H1 (cell line): ENCODE data around the gene GTF2H1. TPM values are rescaled to one million over a fixed set of nuclear protein-coding genes. Genes with fewer than 3 reads are reported as not detected.
A peak's percentile ranks its signal among the peaks of the same experiment; 100 is the strongest.

Source experiments
- ASH2L ChIP-seq: fragments of 200-600, 300-600 bp; sonication (generic); IDR thresholded peaks from one replicate; pipeline ENCODE4 v1.7.1; 2017; ENCODE audit warnings: low read length
- ATF3 ChIP-seq: IDR thresholded peaks from 2 replicates; pipeline ENCODE4 v1.6.1; 2011; ENCODE audit warnings: low read depth, mild to moderate bottlenecking, low read length; ENCODE audit not compliant: insufficient read depth
- BRCA1 ChIP-seq: IDR thresholded peaks from 2 replicates; pipeline ENCODE4 v1.6.1; 2012; ENCODE audit warnings: low read depth, low read length, improper control_type of control experiment
- CTBP2 ChIP-seq: IDR thresholded peaks from 2 replicates; pipeline ENCODE4 v1.7.0; 2011; ENCODE audit warnings: borderline replicate concordance, mild to moderate bottlenecking, moderate library complexity, mixed read lengths, low read length; ENCODE audit not compliant: insufficient read depth, insufficient read length
- CTCF ChIP-seq, 3 experiments: IDR thresholded peaks; 1 replicate in 2 of 3; 2 replicates in 1 of 3; pipeline versions ENCODE4 v1.5.1 to v1.6.1; 2011; ENCODE audit warnings: low read length in 3 of 3, mild to moderate bottlenecking in 3 of 3, inconsistent platforms in 2 of 3, low read depth in 1 of 3, moderate library complexity in 1 of 3; ENCODE audit not compliant: insufficient read depth in 1 of 3; ENCODE audit errors: control extremely low read depth in 1 of 3
- E2F6 ChIP-seq: IDR thresholded peaks from 2 replicates; pipeline ENCODE4 v1.6.1; 2012; ENCODE audit warnings: inconsistent platforms
- EGR1 ChIP-seq: IDR thresholded peaks from 2 replicates; pipeline ENCODE4 v1.6.1; 2011; ENCODE audit warnings: low read depth, low read length, borderline replicate concordance
- EZH2 ChIP-seq: fragments of 200-600 bp; sonication (generic); IDR thresholded peaks from 2 replicates; pipeline ENCODE4 v1.7.1; 2012; ENCODE audit warnings: low read depth, mild to moderate bottlenecking, moderate library complexity, low read length, inconsistent platforms; ENCODE audit not compliant: severe bottlenecking
- GABPA ChIP-seq: IDR thresholded peaks from 2 replicates; pipeline ENCODE4 v1.6.1; 2011; ENCODE audit warnings: mild to moderate bottlenecking, low read length, moderate library complexity, borderline replicate concordance; ENCODE audit not compliant: insufficient read depth
- HDAC2 ChIP-seq, 2 experiments: fragments of 300-600 bp in 1 of 2; sonication (generic) in 1 of 2; IDR thresholded peaks; 2 replicates each; pipeline ENCODE4 v1.6.1; 2011 to 2012; ENCODE audit warnings: low read depth in 2 of 2, low read length in 2 of 2, mild to moderate bottlenecking in 2 of 2, moderate library complexity in 2 of 2, borderline replicate concordance in 1 of 2, inconsistent platforms in 1 of 2
- JUND ChIP-seq: IDR thresholded peaks from 2 replicates; pipeline ENCODE4 v1.6.1; 2011; ENCODE audit warnings: mild to moderate bottlenecking, improper control_type of control experiment, low read length
- KDM5A ChIP-seq: fragments of 200-600 bp; IDR thresholded peaks from 2 replicates; pipeline ENCODE4 v1.7.1; 2012; ENCODE audit warnings: mild to moderate bottlenecking, low read length, inconsistent platforms, mixed read lengths
- NANOG ChIP-seq: IDR thresholded peaks from 2 replicates; pipeline ENCODE4 v1.6.1; 2011; ENCODE audit warnings: low read length, low read depth, mild to moderate bottlenecking, inconsistent platforms; ENCODE audit not compliant: insufficient read depth, poor library complexity, severe bottlenecking
- NRF1 ChIP-seq: IDR thresholded peaks from 2 replicates; pipeline ENCODE4 v1.6.1; 2011; ENCODE audit warnings: mild to moderate bottlenecking, low read depth, low read length, improper control_type of control experiment
- PHF8 ChIP-seq: fragments of 200-600 bp; sonication (generic); conservative IDR thresholded peaks from 2 replicates; pipeline ENCODE4 v1.7.1; 2012; ENCODE audit warnings: low read depth, mild to moderate bottlenecking, inconsistent platforms, low read length, moderate library complexity
- RBBP5 ChIP-seq: IDR thresholded peaks from 2 replicates; pipeline ENCODE4 v1.7.1; 2012; ENCODE audit warnings: low read depth, mild to moderate bottlenecking, inconsistent platforms, low read length, moderate library complexity, borderline replicate concordance
- RNF2 ChIP-seq: fragments of 200-900, 300-1000 bp; sonication (generic); IDR thresholded peaks from 2 replicates; pipeline ENCODE4 v1.7.1; 2016; ENCODE audit warnings: borderline replicate concordance, low read depth, mild to moderate bottlenecking, antibody characterized with exemption, low read length; ENCODE audit not compliant: poor library complexity, severe bottlenecking; ENCODE audit errors: missing control alignments
- SP4 ChIP-seq: IDR thresholded peaks from 2 replicates; pipeline ENCODE4 v1.6.1; 2012; ENCODE audit warnings: low read length, inconsistent platforms
- polyA plus RNA-seq, 7 experiments: library from polyadenylated mRNA; depleted of rRNA in 3 of 7; stranded (reverse) in 5 of 7; unstranded in 2 of 7; fragments of >200 nt in 5 of 7; fragments of 200-250 nt in 2 of 7; gene quantifications; 1 replicate in 5 of 7; 2 replicates in 1 of 7; 4 replicates in 1 of 7; pipeline versions ENCODE4 v1.2.1 to v1.2.3, GENCODE V29; 2011 to 2013; ENCODE audit warnings: missing spikeins in 2 of 7, mixed read lengths in 2 of 7
- total RNA-seq: library from RNA; stranded (reverse); fragmentation: NEBNext Ultra II Directional; extraction: Animal tissue kit (Norgen Biotek cat#: 25700); gene quantifications from 2 replicates; pipeline ENCODE4 v1.2.1, GENCODE V29; 2021

The GTF2H1 gene
- total and polyA plus RNA-seq, 2 of the 8 experiments (the other 6 are each of a cell fraction or from before 2014, with no cell fraction given), result 9.1 to 26.3 TPM

GRCh38 chr11:18321969-18322711, at the start of gene GTF2H1, which contains the start of gene HPS5 (continued):
- TF ChIP-seq NANOG (no peak), EZH2 (no peak), ATF3 (peak; percentile 99), CTBP2 (no peak), RBBP5 (peak; percentile 99), NRF1 (no peak), JUND (peak; percentile 82), SP4 (0 out of 2 replicates have a peak, but pooled peaks have one; percentile 78), ASH2L (peak; percentile 99), RNF2 (no peak), CTCF (IDR thresholded peaks at IDR 0.05; ENCODE audit: control extremely low read depth in 1 of 3, insufficient read depth in 1 of 3, low read depth in 1 of 3, low read length in 3 of 3) (no peak), KDM5A (peak; percentile 60; the same call in 1 of the 2 replicates), BRCA1 (peak; percentile 49; the same call in 1 of the 2 replicates), E2F6 (peak; percentile 97), PHF8 (peak; percentile 98), EGR1 (0 out of 2 replicates have a peak, but pooled peaks have one; percentile 3), GABPA (peak; percentile 92), HDAC2 (IDR thresholded peaks at IDR 0.05; ENCODE audit: borderline replicate concordance in 1 of 2, low read depth in 2 of 2, low read length in 2 of 2) (no peak)
